IMR-90 (cell line): ENCODE results near the gene ANKUB1. TPM values are rescaled to one million over a fixed set of nuclear protein-coding genes. Genes with fewer than 3 reads are reported as not detected.

ENCODE experiments used
- ATAC-seq: fragments of 200-7000 bp; cut with Tn5 transposase; 2 replicates; pipeline ENCODE4 v1.9.1; 2020; ENCODE audit warnings: low read depth, mild to moderate bottlenecking, moderate library complexity
- BruUV-seq: library from RNA; stranded (reverse); fragments of 400-500 nt; replicated peaks from 2 replicates; lab custom pipeline; 2021; lab: Mats Ljungman, UMichigan
- CTCF ChIA-PET: fragments of 300-600 bp; formaldehyde crosslinking; extraction: SDS; loops from one replicate; lab custom pipeline; 2021; ENCODE audit warnings: antibody characterized with exemption; lab: Yijun Ruan, JAX
- POLR2A ChIA-PET: fragments of 300-600 bp; sonication (Branson Sonifier 250); formaldehyde crosslinking; loops from one replicate; lab custom pipeline; 2022; ENCODE audit warnings: antibody characterized with exemption; ENCODE audit not compliant: unreplicated experiment; lab: Charles Lee
- DNase-seq: peaks from one replicate; pipeline ENCODE4 v3.0.0; 2013
- H2AFZ ChIP-seq: replicated peaks from 2 replicates; pipeline ENCODE3; 2013; ENCODE audit warnings: low read length, mild to moderate bottlenecking; ENCODE audit not compliant: poor library complexity
- H2AK5ac ChIP-seq: 2 replicates; pipeline ENCODE4 v1.6.1; 2013; ENCODE audit warnings: low read depth, low read length, inconsistent platforms
- H2AK9ac ChIP-seq: replicated peaks from 2 replicates; pipeline ENCODE3; 2013; ENCODE audit warnings: mild to moderate bottlenecking, low read depth, low read length, moderate library complexity; ENCODE audit not compliant: poor library complexity
- H2BK120ac ChIP-seq: 2 replicates; pipeline ENCODE4 v1.6.1; 2013; ENCODE audit warnings: low read depth, low read length, inconsistent platforms
- H2BK15ac ChIP-seq: 3 replicates; pipeline ENCODE4 v1.6.1; 2013; ENCODE audit warnings: low read depth, low read length, inconsistent platforms
- H2BK20ac ChIP-seq: 2 replicates; pipeline ENCODE4 v1.6.1; 2013; ENCODE audit warnings: low read depth, mild to moderate bottlenecking, inconsistent platforms, low read length, moderate library complexity
- H2BK5ac ChIP-seq: 2 replicates; pipeline ENCODE4 v1.6.1; 2013; ENCODE audit warnings: mild to moderate bottlenecking, low read depth, low read length, inconsistent platforms; ENCODE audit not compliant: poor library complexity, severe bottlenecking
- H3K14ac ChIP-seq: replicated peaks from 2 replicates; pipeline ENCODE4 v1.6.1; 2013; ENCODE audit warnings: low read depth, low read length, inconsistent platforms
- H3K18ac ChIP-seq: 2 replicates; pipeline ENCODE4 v1.6.1; 2013; ENCODE audit warnings: low read depth, low read length, control low read depth
- H3K23ac ChIP-seq: 2 replicates; pipeline ENCODE4 v1.6.1; 2013; ENCODE audit warnings: low read depth, low read length, inconsistent platforms
- H3K27ac ChIP-seq: 2 replicates; pipeline ENCODE4 v1.5.1; 2013; ENCODE audit warnings: mild to moderate bottlenecking, control low read depth, low read length; ENCODE audit not compliant: insufficient read depth
- H3K27me3 ChIP-seq: 2 replicates; pipeline ENCODE4 v1.6.1; 2013; ENCODE audit warnings: low read length; ENCODE audit not compliant: control insufficient read depth, insufficient read depth
- H3K36me3 ChIP-seq: 2 replicates; pipeline ENCODE4 v1.6.1; 2013; ENCODE audit warnings: low read length, mixed read lengths; ENCODE audit not compliant: control insufficient read depth, insufficient read depth
- H3K4ac ChIP-seq: 2 replicates; pipeline ENCODE4 v1.6.1; 2013; ENCODE audit warnings: low read depth, low read length, inconsistent platforms
- H3K4me1 ChIP-seq: 2 replicates; pipeline ENCODE4 v1.6.1; 2013; ENCODE audit warnings: low read length, mixed read lengths; ENCODE audit not compliant: control insufficient read depth, insufficient read depth
- H3K4me2 ChIP-seq: 2 replicates; pipeline ENCODE4 v1.6.1; 2013; ENCODE audit warnings: low read depth, mild to moderate bottlenecking, control low read depth, low read length, moderate library complexity
- H3K4me3 ChIP-seq: 2 replicates; pipeline ENCODE4 v1.5.1; 2013; ENCODE audit warnings: low read depth, mild to moderate bottlenecking, control low read depth, low read length, moderate library complexity; ENCODE audit not compliant: insufficient read depth
- H3K56ac ChIP-seq: 2 replicates; pipeline ENCODE4 v1.6.1; 2013; ENCODE audit warnings: low read length, inconsistent platforms; ENCODE audit not compliant: insufficient read depth; ENCODE audit errors: extremely low read depth
- H3K79me1 ChIP-seq, 2 experiments: 2 replicates each; pipeline ENCODE4 v1.6.1; 2013; ENCODE audit warnings: low read length in 2 of 2, inconsistent platforms in 1 of 2, low read depth in 1 of 2
- H3K9ac ChIP-seq: 2 replicates; pipeline ENCODE4 v1.6.1; 2013; ENCODE audit warnings: low read depth, low read length, control low read depth
- H3K9me1 ChIP-seq: 2 replicates; pipeline ENCODE4 v1.6.1; 2013; ENCODE audit warnings: low read length, inconsistent platforms; ENCODE audit not compliant: insufficient read depth
- H3K9me3 ChIP-seq: 2 replicates; pipeline ENCODE4 v1.6.1; 2013; ENCODE audit warnings: low read length; ENCODE audit not compliant: control insufficient read depth, insufficient read depth
- H4K20me1 ChIP-seq: 2 replicates; pipeline ENCODE4 v1.6.1; 2013; ENCODE audit warnings: low read length, inconsistent platforms; ENCODE audit not compliant: insufficient read depth
- H4K5ac ChIP-seq: 2 replicates; pipeline ENCODE4 v1.6.1; 2013; ENCODE audit warnings: mild to moderate bottlenecking, low read depth, low read length, control low read depth
- H4K8ac ChIP-seq, 2 experiments: 2 replicates each; pipeline ENCODE4 v1.6.1; 2013; ENCODE audit warnings: low read depth in 2 of 2, low read length in 2 of 2, control low read depth in 1 of 2, inconsistent platforms in 1 of 2
- H4K91ac ChIP-seq: 2 replicates; pipeline ENCODE4 v1.6.1; 2013; ENCODE audit warnings: low read depth, low read length, inconsistent platforms; ENCODE audit not compliant: insufficient read depth
- CEBPB ChIP-seq: IDR thresholded peaks from 2 replicates; pipeline ENCODE4 v1.6.1; 2012; ENCODE audit warnings: low read depth, low read length, improper control_type of control experiment
- CHD1 ChIP-seq: IDR thresholded peaks from 2 replicates; pipeline ENCODE4 v1.6.1; 2012; ENCODE audit warnings: low read depth, low read length, improper control_type of control experiment
- FOS ChIP-seq: fragments of 150-350 bp; IDR thresholded peaks from 2 replicates; pipeline ENCODE4 v1.6.1; 2016; ENCODE audit warnings: low read depth, low read length
- MAZ ChIP-seq: IDR thresholded peaks from 2 replicates; pipeline ENCODE4 v1.6.1; 2012; ENCODE audit warnings: low read depth, mild to moderate bottlenecking, low read length, improper control_type of control experiment, moderate library complexity, borderline replicate concordance
- NFE2L2 ChIP-seq: fragments of 150-350 bp; IDR thresholded peaks from 2 replicates; pipeline ENCODE4 v1.6.1; 2016; ENCODE audit warnings: low read depth, mild to moderate bottlenecking, low read length
- RFX5 ChIP-seq: IDR thresholded peaks from 2 replicates; pipeline ENCODE4 v1.8.0; 2012; ENCODE audit warnings: low read depth, mild to moderate bottlenecking, low read length, moderate library complexity
- WGBS, 2 experiments: methylation state at CpG; one replicate each; pipeline versions ENCODE4 v1.1.5 to v1.1.7; 2013; ENCODE audit warnings: missing lambda C conversion rate in 2 of 2; ENCODE audit not compliant: insufficient read length in 1 of 2; ENCODE audit errors: extremely low coverage in 2 of 2; 5-methylcytosine and 5-hydroxymethylcytosine counted together
- dilution Hi-C: fragments of 300-500 bp; cut with HindIII; formaldehyde crosslinking; loops from one replicate; pipeline ENCODE4 v1.14.3; 2018; ENCODE audit warnings: low sequenced_read_pairs; ENCODE audit not compliant: unreplicated experiment
- in situ Hi-C: fragments of 300-500 bp; cut with MboI; formaldehyde crosslinking; loops from 3 replicates; pipeline ENCODE4 v1.14.3; 2019; ENCODE audit warnings: low sequenced_read_pairs, inconsistent platforms, mixed read lengths
- intact Hi-C: fragments of 100-400 bp; cut with micrococcal nuclease; formaldehyde crosslinking; loops from 2 replicates; pipeline ENCODE4 v1.10.0; 2022
- polyA plus RNA-seq, 3 experiments: library from polyadenylated mRNA; depleted of rRNA; stranded (reverse); fragments of >200 nt; gene quantifications; 2 replicates each; pipeline ENCODE4 v1.2.3, GENCODE V29; 2012; ENCODE audit warnings: low replicate concordance in 1 of 3
- total RNA-seq: library from RNA; depleted of rRNA; stranded (reverse); fragments of >200 nt; gene quantifications from 2 replicates; pipeline ENCODE4 v1.2.3, GENCODE V29; 2012

ANKUB1 gene
- total and polyA plus RNA-seq, 2 of the 4 experiments (the other 2 are of a cell fraction), result not detected

DNA sequence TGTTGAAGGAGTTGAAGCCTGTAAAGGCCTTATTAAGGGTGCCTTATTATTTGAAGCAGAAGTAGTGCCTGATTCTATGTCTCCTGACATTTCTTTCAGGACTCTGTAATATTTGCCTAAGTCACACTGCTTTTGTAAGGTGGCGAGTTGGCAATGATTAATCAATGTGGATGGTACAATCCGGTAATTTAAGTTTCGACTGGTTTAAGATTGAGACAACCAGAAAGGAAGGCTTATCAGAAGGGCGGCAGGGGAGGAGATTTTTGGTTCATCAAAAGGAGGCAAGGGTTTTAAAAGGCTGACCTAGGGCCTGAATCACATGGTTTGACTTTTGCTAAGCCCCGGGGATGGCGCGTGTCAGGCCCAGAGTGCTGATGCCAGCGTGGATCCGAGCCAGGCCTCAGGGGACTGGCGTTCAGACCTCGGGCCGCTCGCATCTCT, 19.8 kb upstream of the ANKUB1 start:
- peaks cover 0 to 37% of the 10 kb centered on the region in 2 experiments; a peak in 3 of 4 replicates for H3K79me1 ChIP-seq
- H4K5ac ChIP-seq, result peak overlapping the region; percentile 60
- H4K8ac ChIP-seq, result peak overlapping the region; percentile 76 to 98
- CTCF ChIA-PET, result interaction anchor here (1.9 kb wide), 1 partner anchor 46 kb away, joined by 4 read pairs; no protein-coding TSS in a partner anchor
- H3K9me3 ChIP-seq, result no peaks in the 10 kb centered on the region
- no peaks in the 10 kb centered on the region for H3K9me1 ChIP-seq
- WGBS, 2 experiments, result 6% methylated on average over 6 of the region's 13 CpGs; no CpG with 5 or more reads in 1 of the 2 experiments
- peak overlapping the region; percentile 57; the same call in 2 of the 3 replicates for H2BK15ac ChIP-seq
- H3K56ac ChIP-seq, result 0 out of 2 replicates have a peak overlapping the region, but pooled peaks have one; percentile 13
- H2BK120ac ChIP-seq, result peak overlapping the region; percentile 81
- peak overlapping the region; percentile 100 for H2AFZ ChIP-seq
- peaks cover 17% of the 10 kb centered on the region; the same call in 1 of the 2 replicates for H4K20me1 ChIP-seq
- in situ Hi-C loops, result no loop called here
- POLR2A ChIA-PET, result no interaction called here
- intact Hi-C loops, result no loop called here
- dilution Hi-C loops, result no loop called here
- H3K14ac ChIP-seq, result peak overlapping the region; percentile 34
- no TSS peak for BruUV-seq
- H3K18ac ChIP-seq, result peak overlapping the region; percentile 19
- H3K27ac ChIP-seq, result peak overlapping the region; percentile 74
- H3K9ac ChIP-seq, result peak overlapping the region; percentile 56
- H2BK20ac ChIP-seq, result no peak overlapping the region
- H4K91ac ChIP-seq, result peak overlapping the region; percentile 71
- H3K4me1 ChIP-seq, result no peaks in the 10 kb centered on the region
- H3K23ac ChIP-seq, result peak overlapping the region; percentile 85
- DNase-seq, result no peak
- H3K36me3 ChIP-seq, result no peaks in the 10 kb centered on the region
- no peaks in the 10 kb centered on the region for H3K27me3 ChIP-seq
- peak overlapping the region; percentile 69 for H3K4me3 ChIP-seq
- H3K4ac ChIP-seq, result peak overlapping the region; percentile 90
- no peak overlapping the region; the same call in 1 of the 2 replicates for H2AK5ac ChIP-seq
- peak overlapping the region; percentile 61 for H2BK5ac ChIP-seq
- TF ChIP-seq NFE2L2, result no peak
- TF ChIP-seq FOS, result no peak
- TF ChIP-seq RFX5, result no peak
- TF ChIP-seq MAZ, result no peak
- TF ChIP-seq CEBPB, result no peak
- TF ChIP-seq CHD1, result no peak
- peak overlapping the region; percentile 77 for H2AK9ac ChIP-seq
- ATAC-seq, result no peak
- peak overlapping the region; percentile 73 for H3K4me2 ChIP-seq
